ENCODE measurements around the gene PHACTR1.

Gene PHACTR1

DNA sequence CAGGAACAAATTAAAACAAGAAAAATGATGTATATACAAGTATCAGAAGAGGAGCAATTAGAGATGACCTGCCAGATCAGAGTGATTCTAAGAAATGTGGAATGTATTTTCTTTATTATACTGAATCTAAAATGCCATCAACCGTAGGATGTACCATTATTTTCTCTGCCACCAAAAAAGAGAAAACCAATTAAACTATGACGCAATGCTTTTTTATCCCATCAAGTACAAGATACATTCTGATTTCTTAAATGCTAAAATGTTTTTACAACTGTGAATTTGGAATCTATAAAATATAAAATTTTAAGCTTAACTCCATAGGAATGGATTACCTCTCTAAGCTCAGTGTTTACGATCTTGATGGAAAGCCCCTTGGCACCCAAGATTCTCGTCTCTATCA is 85.9 kb downstream of the PHACTR1 start:
- no peak for DNase-seq (ENCODE audit: low read depth in 2 of 2)

GRCh38 chr6:12803486-12803885 is 86.9 kb downstream of the PHACTR1 start:
- no peak for DNase-seq (ENCODE audit: low read depth in 2 of 2)

DNA sequence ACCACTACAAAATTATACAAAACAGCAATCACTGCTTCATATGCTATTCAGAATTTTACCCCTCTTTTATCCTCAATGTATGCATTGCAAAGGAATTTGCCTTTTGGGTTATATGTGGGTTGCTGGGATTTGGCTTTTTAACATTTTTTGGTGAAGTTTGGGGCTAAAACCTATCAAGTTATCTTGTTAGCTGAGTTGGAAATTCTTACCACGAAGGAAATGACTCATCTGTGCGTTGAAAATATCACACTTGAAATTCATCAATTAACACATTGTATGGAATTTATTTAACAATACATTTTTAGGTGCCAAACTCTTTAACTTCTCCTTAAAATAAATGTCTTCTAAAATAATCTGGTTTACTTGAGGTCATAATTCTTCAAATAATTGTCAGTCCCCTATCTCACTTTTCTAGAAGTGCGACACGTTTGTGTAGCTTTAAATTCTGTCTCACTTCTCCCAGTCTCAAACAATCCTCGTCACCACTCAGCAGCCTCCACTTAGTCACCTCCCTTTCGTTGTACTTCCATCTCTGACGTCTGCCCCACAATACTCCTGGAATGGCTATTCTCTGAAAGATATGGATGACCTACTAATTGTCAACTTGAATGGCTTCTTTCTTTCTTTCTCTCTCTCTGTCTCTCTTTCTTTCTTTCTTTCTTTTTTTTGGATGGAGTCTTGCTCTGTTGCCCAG is 88.5 kb downstream of the PHACTR1 start:
- no peak for DNase-seq (ENCODE audit: low read depth in 2 of 2)

- DNase-seq (ENCODE audit: low read depth in 2 of 2) = no peak
Measured at GRCh38 chr6:12806136-12806535, 89.6 kb downstream of the PHACTR1 start.

DNA sequence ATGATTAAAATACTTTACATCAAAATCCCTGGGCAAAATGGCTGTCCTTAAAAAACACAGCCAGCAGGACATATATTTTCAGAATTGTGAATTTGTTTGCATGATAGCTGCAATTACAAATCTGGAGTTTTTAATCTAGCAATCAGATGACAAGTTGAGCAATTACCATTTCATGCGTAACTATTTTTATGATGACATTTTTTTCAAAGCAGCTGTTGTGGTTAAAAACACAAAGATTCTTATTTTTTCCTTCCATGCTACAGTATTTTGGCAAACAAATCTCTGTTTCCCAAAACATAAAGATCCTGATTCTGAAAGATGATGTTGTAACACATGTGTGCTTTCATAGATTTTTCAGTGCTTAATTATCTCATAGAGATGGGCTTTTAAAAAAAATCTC is 90.2 kb downstream of the PHACTR1 start:
- DNase-seq (ENCODE audit: low read depth in 2 of 2) = no peak

GRCh38 chr6:12811519-12811918 is 95.0 kb downstream of the PHACTR1 start:
- no peak for DNase-seq (ENCODE audit: low read depth in 2 of 2)

- DNase-seq (ENCODE audit: low read depth in 2 of 2) = no peak
Measured at GRCh38 chr6:12813321-12813720, 96.8 kb downstream of the PHACTR1 start.

- DNase-seq (ENCODE audit: low read depth in 2 of 2) = no peak
Measured at GRCh38 chr6:12814015-12814414, 97.4 kb downstream of the PHACTR1 start.

DNA sequence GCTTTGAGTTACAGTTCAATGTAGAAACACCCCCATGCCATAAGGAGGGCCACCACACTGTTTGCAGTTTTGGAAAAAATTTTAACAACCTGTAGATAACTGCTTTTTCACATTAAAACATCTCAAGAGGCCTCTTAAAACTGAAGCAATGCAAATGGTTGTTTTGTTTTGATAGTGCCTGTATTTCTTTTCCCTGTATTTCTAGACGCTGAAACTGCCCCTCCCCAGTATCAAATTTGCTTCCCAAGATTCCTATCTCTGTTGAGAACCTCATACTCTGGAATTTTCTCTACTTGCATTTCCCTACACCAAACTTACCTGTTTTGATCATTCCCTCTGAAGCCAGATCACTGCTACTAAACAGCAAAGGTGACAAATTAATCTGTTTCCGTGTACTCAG is 98.5 kb downstream of the PHACTR1 start:
- DNase-seq (ENCODE audit: low read depth in 2 of 2) = no peak

- no peak for DNase-seq (ENCODE audit: low read depth in 2 of 2)
Measured at GRCh38 chr6:12815884-12816600, 99.5 kb downstream of the PHACTR1 start.

DNA sequence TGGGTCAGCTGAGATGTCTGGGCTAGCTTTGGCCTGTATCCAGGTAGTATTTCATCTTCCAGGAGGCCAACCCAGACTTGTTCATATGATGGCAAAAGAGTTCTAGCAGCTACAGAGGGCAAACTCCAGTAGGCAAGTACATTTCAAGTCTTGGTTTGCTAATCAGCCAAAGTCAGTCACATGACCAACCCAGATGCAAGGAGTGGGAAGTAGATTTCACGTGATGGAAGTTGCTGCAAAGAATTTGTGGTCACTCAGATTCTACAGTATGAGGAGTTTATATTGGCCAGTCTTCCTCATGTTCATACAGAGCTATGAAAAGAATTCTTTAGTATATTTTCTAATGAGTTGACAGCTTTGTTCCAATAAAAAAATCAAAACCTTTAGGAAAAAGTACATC is 101.8 kb downstream of the PHACTR1 start:
- no peak for DNase-seq (ENCODE audit: low read depth in 2 of 2)

DNA sequence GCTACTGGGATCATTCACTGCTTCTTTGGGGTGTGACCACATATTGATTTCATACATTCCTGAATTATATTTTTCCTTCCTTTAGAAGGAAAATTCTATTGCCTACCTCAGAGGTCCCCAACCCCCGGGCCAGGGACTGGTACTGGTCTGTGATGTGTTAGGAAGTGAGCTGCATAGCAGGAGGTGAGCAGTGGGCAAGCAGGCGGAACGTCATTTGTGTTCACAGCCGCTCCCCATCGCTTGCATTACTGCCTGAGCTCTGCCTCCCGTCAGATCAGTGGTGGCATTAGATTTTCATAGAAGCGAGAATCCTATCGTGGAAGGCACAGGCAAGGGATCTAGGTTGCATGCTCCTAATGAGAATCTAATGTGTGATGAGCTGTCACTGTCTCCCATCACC is 107.3 kb downstream of the PHACTR1 start:
- DNase-seq (ENCODE audit: low read depth in 2 of 2) = no peak

- no peak for DNase-seq (ENCODE audit: low read depth in 2 of 2)
Measured at GRCh38 chr6:12826584-12826983, 110.0 kb downstream of the PHACTR1 start.

DNA sequence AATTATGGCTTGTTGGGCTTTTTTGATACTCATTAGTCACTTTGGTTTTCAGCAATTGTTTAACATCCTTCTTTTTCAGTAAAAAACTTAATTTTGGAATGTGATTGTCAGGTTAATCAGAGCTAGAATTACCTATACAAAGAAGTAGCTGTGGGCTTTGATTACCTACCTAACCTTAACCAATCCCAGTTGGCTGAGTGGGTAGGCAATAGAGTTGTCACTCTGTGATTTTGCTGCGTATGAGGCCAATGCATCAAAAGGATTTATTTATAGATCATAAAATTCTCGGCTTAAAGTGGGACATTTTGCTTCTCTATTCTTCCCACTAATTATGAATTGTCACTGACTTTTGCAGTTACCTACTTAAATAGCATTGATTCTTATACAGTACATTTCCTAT is 111.4 kb downstream of the PHACTR1 start:
- no peak for DNase-seq (ENCODE audit: low read depth in 2 of 2)

- DNase-seq (ENCODE audit: low read depth in 2 of 2) = no peak
Measured at GRCh38 chr6:12832226-12832735, 115.7 kb downstream of the PHACTR1 start.

DNA sequence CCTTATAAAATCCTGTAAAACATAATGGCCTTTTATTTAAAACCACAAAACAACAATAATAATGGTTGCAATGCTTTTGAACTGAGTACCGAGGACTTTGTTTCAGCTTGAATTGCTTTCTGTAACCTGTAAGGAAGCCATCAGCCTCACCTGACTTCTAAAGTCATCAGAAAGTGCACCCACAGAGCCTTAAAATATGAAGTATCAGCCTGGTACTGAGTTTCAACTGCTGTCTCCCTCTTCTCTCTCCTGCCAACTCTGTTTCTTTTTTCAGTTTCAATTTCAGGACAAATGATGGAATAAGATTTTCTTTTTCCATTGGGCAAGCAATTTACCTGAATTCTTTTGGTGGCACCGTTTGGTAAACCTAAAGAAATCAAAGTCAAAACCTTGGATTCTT is 119.4 kb downstream of the PHACTR1 start:
- no peak for DNase-seq (ENCODE audit: low read depth in 2 of 2)

DNA sequence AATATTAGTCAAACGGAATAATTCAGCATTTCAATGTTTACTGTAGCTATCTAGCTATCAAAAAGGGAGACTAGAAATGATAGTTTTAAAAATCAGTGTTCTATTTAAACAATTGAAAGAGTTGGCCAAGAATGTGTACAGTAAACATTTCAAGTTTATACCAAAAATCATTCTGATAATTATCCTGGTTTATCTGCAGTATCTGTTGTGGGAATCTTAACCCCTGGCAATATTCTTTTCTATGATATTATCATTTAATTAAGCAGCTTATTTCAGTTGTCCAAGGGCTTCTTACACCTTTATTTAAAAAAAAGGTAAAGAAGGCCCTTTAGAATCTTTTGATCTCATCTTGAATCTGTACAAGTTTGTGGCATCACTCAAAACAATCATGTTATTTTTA is 125.1 kb downstream of the PHACTR1 start:
- DNase-seq (ENCODE audit: low read depth in 2 of 2) = no peak

DNA sequence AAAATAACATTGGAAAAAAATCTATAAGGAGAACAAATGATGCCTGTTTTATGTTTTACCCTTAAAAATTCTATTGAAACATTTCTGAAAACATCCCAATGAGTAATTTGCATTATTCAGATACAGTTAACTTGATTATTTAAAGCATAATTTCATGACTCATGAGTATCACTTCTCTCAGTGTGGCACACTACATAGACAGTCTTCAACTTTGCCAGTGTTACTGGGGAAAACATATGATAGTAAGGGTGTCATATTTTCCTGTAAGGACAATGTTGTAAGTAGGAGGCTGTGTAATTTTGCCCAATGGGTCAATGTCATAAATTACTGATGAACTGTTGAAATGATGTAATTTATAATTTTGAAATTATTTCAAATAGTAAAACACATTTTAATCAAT is 125.5 kb downstream of the PHACTR1 start:
- DNase-seq (ENCODE audit: low read depth in 2 of 2) = no peak

DNA sequence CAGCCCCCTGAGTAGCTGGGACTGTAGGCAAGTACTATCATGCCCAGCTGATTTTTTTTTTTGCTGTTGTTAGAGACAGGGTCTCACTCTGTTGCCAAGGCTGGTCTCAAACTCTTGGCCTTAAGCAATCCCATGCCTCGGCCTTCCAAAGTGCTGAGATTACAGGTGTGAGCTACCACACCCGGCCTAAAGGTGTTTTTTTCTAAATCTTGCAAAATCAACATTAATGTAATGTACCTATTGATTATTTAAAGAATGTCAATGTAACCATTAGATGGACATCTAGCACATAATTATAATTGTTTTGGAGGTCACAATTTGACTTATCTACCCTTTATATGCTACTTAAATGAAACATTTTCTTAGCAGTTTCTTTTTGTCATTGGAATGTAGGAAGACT is 126.1 kb downstream of the PHACTR1 start:
- DNase-seq (ENCODE audit: low read depth in 2 of 2) = no peak

DNA sequence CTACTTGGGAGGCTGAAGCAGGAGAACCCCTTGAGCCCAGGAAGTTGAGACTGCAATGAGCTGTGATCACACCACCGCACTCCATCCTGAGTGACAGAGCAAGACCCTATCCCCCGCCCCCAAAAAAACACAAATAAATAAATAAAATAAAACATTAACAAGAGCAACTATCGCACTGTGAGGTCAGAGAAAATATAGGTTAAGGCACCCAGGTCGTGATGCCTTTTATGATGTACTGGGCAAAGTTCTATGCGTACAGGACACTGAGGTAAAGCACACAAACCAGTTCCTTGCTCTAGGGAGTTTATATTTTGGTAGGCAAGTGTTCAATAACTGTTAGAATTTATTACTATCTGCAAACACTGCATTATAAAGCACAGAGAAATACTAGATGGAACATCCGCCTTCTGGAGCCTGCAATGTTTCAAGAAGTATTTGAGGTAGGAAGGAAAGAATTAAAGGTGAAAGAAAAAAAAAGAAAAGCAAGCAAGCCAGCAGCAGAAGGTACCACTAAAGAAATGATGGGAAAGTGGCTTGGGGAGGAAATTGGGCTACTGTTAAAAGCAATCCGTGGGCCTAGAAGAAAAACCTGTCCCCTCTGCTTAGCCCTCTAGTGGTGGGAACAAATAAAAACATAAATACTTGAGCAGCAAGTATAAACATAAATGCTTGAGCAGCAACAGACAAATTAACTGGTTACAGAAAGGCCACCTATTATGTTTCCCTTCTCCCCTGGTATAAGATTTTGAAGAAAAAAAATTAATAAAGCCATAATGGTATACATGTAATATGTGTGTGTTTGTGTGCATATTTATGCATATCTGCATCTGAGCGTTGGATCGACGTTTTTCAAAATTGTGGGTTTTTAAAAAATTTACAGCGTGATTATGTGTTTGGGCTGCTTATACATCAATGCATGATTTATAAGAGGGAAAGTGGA is 128.0 kb downstream of the PHACTR1 start:
- DNase-seq (ENCODE audit: low read depth in 2 of 2) = no peak

GRCh38 chr6:12845224-12846004 is 128.8 kb downstream of the PHACTR1 start:
- no peak for DNase-seq (ENCODE audit: low read depth in 2 of 2)

Data from stimulated activated CD8-positive, alpha-beta memory T cell treated with anti-CD3 and anti-CD28 coated beads, Interleukin-7, amount 100 ng/mL, for 4 hours (primary cell).